Upper lobe of left lung (tissue), 4 donors: Measurements from ENCODE around the gene GULP1.

ENCODE experiments used
- EP300 ChIP-seq, 4 donors: sonication (generic); formaldehyde crosslinking; IDR thresholded peaks; one replicate each; pipeline ENCODE4 v1.5.1; 2017; ENCODE audit warnings: antibody characterized with exemption in 4 of 4, control low read depth in 2 of 4
- TF ChIP-seq, protein P1 (sequence below), 6 experiments: fragments of 450-650 bp in 4 of 6; fragments of 200-600 bp in 2 of 6; sonication (generic) in 2 of 6; IDR thresholded peaks; one replicate each; pipeline ENCODE4 v1.5.1; 2016 to 2019; ENCODE audit warnings: antibody characterized with exemption in 6 of 6

DNA sequence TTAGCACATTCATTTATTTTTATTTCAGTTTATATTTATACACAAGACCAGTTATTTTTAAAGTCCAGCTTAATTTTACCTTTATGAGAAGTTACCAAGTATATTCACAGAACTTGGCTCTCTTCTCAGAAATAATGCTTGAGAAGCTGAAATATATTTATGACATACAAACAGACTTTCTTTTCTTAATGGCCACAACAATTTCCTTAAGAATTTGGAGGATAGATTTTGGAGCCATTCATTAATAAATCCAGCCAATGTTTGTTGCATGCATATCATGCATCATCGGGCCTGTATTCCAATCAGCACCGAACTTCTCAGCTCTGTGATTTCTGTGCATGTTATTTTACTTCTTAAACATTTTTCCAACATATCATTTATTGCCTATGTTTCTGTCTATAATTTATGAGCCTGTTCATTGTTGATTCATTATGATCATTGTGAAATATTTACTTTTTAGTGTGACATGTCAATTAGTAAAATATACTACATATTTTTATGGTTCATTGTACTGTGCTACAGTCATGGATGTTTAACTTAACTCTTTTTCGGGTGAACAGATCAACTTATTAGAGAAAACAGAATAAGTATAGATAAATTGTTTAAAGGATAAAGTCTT is 3.5 kb downstream of the GULP1 start:
- no peak for TF ChIP-seq EP300 (IDR thresholded peaks at IDR 0.05)
- TF ChIP-seq, protein P1, sequence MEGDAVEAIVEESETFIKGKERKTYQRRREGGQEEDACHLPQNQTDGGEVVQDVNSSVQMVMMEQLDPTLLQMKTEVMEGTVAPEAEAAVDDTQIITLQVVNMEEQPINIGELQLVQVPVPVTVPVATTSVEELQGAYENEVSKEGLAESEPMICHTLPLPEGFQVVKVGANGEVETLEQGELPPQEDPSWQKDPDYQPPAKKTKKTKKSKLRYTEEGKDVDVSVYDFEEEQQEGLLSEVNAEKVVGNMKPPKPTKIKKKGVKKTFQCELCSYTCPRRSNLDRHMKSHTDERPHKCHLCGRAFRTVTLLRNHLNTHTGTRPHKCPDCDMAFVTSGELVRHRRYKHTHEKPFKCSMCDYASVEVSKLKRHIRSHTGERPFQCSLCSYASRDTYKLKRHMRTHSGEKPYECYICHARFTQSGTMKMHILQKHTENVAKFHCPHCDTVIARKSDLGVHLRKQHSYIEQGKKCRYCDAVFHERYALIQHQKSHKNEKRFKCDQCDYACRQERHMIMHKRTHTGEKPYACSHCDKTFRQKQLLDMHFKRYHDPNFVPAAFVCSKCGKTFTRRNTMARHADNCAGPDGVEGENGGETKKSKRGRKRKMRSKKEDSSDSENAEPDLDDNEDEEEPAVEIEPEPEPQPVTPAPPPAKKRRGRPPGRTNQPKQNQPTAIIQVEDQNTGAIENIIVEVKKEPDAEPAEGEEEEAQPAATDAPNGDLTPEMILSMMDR (IDR thresholded peaks at IDR 0.05): no peak
